Thymus (tissue), 11 donors: ENCODE measurements around the gene CNTNAP5. TPM values are rescaled to one million over a fixed set of nuclear protein-coding genes. Genes with fewer than 3 reads are reported as not detected.

ENCODE experiments used
- DNase-seq, 9 donors: peaks; one replicate each; pipeline ENCODE4 v3.0.0-alpha.2; 2013; ENCODE audit warnings: low spot score in 9 of 9, low read depth in 6 of 9, missing footprints in 1 of 9
- H3K27ac ChIP-seq, 2 donors: one replicate each; pipeline ENCODE4 v1.5.1; 2013; ENCODE audit warnings: control low read depth in 1 of 2, low read depth in 1 of 2, low read length in 1 of 2, mild to moderate bottlenecking in 1 of 2, moderate library complexity in 1 of 2
- H3K27me3 ChIP-seq, 2 donors: one replicate each; pipeline ENCODE4 v1.5.1; 2013; ENCODE audit warnings: low read length in 1 of 2; ENCODE audit not compliant: control insufficient read depth in 2 of 2, insufficient read depth in 1 of 2
- H3K36me3 ChIP-seq, 2 donors: one replicate each; pipeline ENCODE4 v1.5.1; 2013; ENCODE audit warnings: low read length in 1 of 2, mild to moderate bottlenecking in 1 of 2, moderate library complexity in 1 of 2; ENCODE audit not compliant: control insufficient read depth in 2 of 2, insufficient read depth in 2 of 2
- H3K4me1 ChIP-seq, 2 donors: one replicate each; pipeline ENCODE4 v1.5.1; 2013; ENCODE audit warnings: low read length in 2 of 2; ENCODE audit not compliant: control insufficient read depth in 2 of 2, insufficient read depth in 2 of 2
- H3K4me3 ChIP-seq, 2 donors: one replicate each; pipeline ENCODE4 v1.5.1; 2013; ENCODE audit warnings: low read length in 2 of 2, control low read depth in 1 of 2, mild to moderate bottlenecking in 1 of 2
- H3K9me3 ChIP-seq, 2 donors: one replicate each; pipeline ENCODE4 v1.5.1; 2013; ENCODE audit warnings: low read length in 1 of 2, mild to moderate bottlenecking in 1 of 2; ENCODE audit not compliant: control insufficient read depth in 2 of 2, insufficient read depth in 1 of 2
- WGBS: extraction: QIAGEN DNeasy Blood & Tissue Kit; methylation state at CpG from one replicate; pipeline ENCODE4 v1.1.7; 2013; 5-methylcytosine and 5-hydroxymethylcytosine counted together
- polyA plus RNA-seq: library from polyadenylated mRNA; stranded (reverse); fragments of 200-250 nt; gene quantifications from one replicate; pipeline ENCODE4 v1.2.3, GENCODE V29; 2013
- total RNA-seq: library from RNA; stranded (reverse); fragments of 120-200 nt; gene quantifications from one replicate; pipeline ENCODE4 v1.2.4, GENCODE V29; 2013
- donor health status: healthy.

Gene CNTNAP5
- total and polyA plus RNA-seq, 2 donors = 0.02 to 0.14 TPM

- Histone ChIP-seq H3K9me3 (no peaks in the 10 kb centered on the region), H3K4me3 (no peak overlapping the region), H3K27me3 (no peaks in the 10 kb centered on the region), H3K4me1 (no peaks in the 10 kb centered on the region), H3K36me3 (no peaks in the 10 kb centered on the region), H3K27ac (no peak overlapping the region)
- no peak for DNase-seq
- WGBS = 59% methylated on average over 1 of the region's 1 CpG
Measured at GRCh38 chr2:124874676-124875075, 849.6 kb downstream of the CNTNAP5 start.

- Histone ChIP-seq H3K4me1 (no peaks in the 10 kb centered on the region), H3K27ac (no peak overlapping the region), H3K27me3 (no peaks in the 10 kb centered on the region), H3K4me3 (no peak overlapping the region), H3K36me3 (no peaks in the 10 kb centered on the region), H3K9me3 (no peaks in the 10 kb centered on the region)
- 86% methylated on average over 3 of the region's 3 CpGs for WGBS
- DNase-seq = no peak
Measured at GRCh38 chr2:124875627-124876244, 850.6 kb downstream of the CNTNAP5 start.

- no peaks in the 10 kb centered on the region for H3K36me3 ChIP-seq
- DNase-seq = no peak
- H3K4me1 ChIP-seq = no peaks in the 10 kb centered on the region
- H3K27me3 ChIP-seq = no peaks in the 10 kb centered on the region
- no peaks in the 10 kb centered on the region for H3K9me3 ChIP-seq
- H3K27ac ChIP-seq = no peak overlapping the region
- 83% methylated on average over 4 of the region's 4 CpGs for WGBS
- no peak overlapping the region for H3K4me3 ChIP-seq
Measured at GRCh38 chr2:124877141-124877577, 852.1 kb downstream of the CNTNAP5 start.

GRCh38 chr2:124879640-124880039, 854.6 kb downstream of the CNTNAP5 start:
- Histone ChIP-seq H3K27ac (no peak overlapping the region), H3K36me3 (no peaks in the 10 kb centered on the region), H3K9me3 (no peaks in the 10 kb centered on the region), H3K4me1 (no peaks in the 10 kb centered on the region), H3K4me3 (no peak overlapping the region), H3K27me3 (no peaks in the 10 kb centered on the region)
- DNase-seq = no peak
- WGBS = 94% methylated on average over 4 of the region's 4 CpGs

GRCh38 chr2:124880995-124881394, 855.9 kb downstream of the CNTNAP5 start:
- 36% methylated on average over 2 of the region's 2 CpGs for WGBS
- no peak for DNase-seq
- Histone ChIP-seq H3K27ac (no peak overlapping the region), H3K9me3 (no peaks in the 10 kb centered on the region), H3K27me3 (no peaks in the 10 kb centered on the region), H3K4me3 (no peak overlapping the region), H3K4me1 (no peaks in the 10 kb centered on the region), H3K36me3 (no peaks in the 10 kb centered on the region)

GRCh38 chr2:124882423-124882822, 857.3 kb downstream of the CNTNAP5 start:
- Histone ChIP-seq H3K4me1 (no peaks in the 10 kb centered on the region), H3K36me3 (no peaks in the 10 kb centered on the region), H3K9me3 (no peaks in the 10 kb centered on the region), H3K27ac (no peak overlapping the region), H3K27me3 (no peaks in the 10 kb centered on the region), H3K4me3 (no peak overlapping the region)
- DNase-seq = no peak
- WGBS = 72% methylated on average over 3 of the region's 3 CpGs

GRCh38 chr2:124883595-124883994, 858.5 kb downstream of the CNTNAP5 start:
- Histone ChIP-seq H3K36me3 (no peaks in the 10 kb centered on the region), H3K27ac (no peak overlapping the region), H3K27me3 (no peaks in the 10 kb centered on the region), H3K4me1 (no peaks in the 10 kb centered on the region), H3K9me3 (no peaks in the 10 kb centered on the region), H3K4me3 (no peak overlapping the region)
- no peak for DNase-seq
- WGBS = 96% methylated on average over 5 of the region's 5 CpGs

- Histone ChIP-seq H3K4me3 (no peak overlapping the region), H3K27ac (no peak overlapping the region), H3K27me3 (no peaks in the 10 kb centered on the region), H3K9me3 (no peaks in the 10 kb centered on the region), H3K36me3 (no peaks in the 10 kb centered on the region), H3K4me1 (no peaks in the 10 kb centered on the region)
- DNase-seq = no peak
- 91% methylated on average over 2 of the region's 2 CpGs for WGBS
Measured at GRCh38 chr2:124884315-124884714, 859.2 kb downstream of the CNTNAP5 start.

GRCh38 chr2:124886216-124886615, 861.1 kb downstream of the CNTNAP5 start:
- no peak overlapping the region for H3K27ac ChIP-seq
- no peak overlapping the region for H3K4me3 ChIP-seq
- H3K27me3 ChIP-seq = no peaks in the 10 kb centered on the region
- no peaks in the 10 kb centered on the region for H3K36me3 ChIP-seq
- no peaks in the 10 kb centered on the region for H3K4me1 ChIP-seq
- no peak for DNase-seq
- H3K9me3 ChIP-seq = no peaks in the 10 kb centered on the region

GRCh38 chr2:124887466-124887865, 862.4 kb downstream of the CNTNAP5 start:
- WGBS = 83% methylated on average over 3 of the region's 3 CpGs
- DNase-seq = no peak

More at GRCh38 chr2:124887466-124887865, 862.4 kb downstream of the CNTNAP5 start:
- Histone ChIP-seq H3K36me3 (no peaks in the 10 kb centered on the region), H3K4me3 (no peak overlapping the region), H3K9me3 (no peaks in the 10 kb centered on the region), H3K4me1 (no peaks in the 10 kb centered on the region), H3K27me3 (no peaks in the 10 kb centered on the region), H3K27ac (no peak overlapping the region)
